ENCODE measurements around the gene ADORA1.

Gene ADORA1

DNA sequence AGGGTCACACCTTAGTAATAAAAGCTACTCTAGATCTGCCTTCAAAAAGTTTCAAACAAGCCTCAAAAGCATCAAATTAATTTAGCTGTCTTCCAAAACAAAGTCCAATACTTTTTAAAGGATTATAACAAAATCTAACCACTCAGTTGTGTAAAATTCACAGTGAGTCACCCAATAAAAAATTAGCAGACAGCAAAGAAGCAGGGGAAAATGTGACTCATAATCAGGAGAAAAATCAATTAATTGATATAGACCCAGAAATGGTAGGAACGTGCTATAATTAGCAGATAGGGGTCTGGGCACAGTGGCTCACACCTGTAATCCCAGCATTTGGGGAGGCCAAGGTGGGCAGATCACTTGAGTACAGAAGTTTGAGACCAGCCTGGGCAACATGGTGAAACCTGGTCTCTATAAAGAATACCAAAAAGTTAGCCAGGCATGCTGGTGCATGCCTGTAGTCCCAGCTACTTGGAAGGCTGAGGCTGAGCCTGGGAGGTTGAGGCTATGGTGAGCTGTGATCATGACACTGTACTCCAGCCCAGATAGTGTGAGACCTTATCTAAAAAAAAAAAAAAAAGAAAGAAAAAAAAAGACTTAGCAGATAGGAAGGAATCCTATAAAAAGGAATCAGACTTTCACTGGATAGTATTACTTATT lies 33.6 kb upstream of the ADORA1 start:
- DNase-seq (ENCODE audit: low read depth in 2 of 2) = no peak

DNA sequence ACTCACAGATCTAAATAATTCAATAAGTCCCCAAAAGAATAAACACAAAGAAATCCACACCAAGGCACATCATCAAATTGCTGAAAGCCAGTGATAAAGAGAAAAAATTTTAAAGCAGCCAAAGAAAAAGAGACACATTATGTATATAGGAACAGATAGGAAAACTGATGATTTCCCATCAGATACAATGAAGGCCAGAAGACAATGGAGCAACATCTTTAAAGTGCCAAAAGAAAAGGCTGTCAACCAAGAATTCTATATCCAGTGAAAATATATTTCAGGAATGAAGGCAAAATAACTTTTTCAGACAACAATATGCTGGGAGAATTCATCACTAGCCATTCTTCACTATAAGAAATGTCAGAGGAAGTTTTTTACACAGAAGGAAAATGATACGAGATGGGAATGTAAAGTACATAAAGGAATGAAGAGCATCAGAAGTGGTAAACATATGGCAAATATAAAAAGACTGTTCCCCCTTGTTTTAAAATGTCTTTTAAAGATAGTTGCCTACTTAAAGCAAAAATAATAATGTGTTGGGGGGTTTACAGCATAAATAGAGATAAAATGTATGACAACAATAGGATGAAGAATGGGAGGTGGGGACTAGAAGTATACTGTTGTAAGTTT lies 32.4 kb upstream of the ADORA1 start:
- DNase-seq (ENCODE audit: low read depth in 2 of 2) = no peak

DNA sequence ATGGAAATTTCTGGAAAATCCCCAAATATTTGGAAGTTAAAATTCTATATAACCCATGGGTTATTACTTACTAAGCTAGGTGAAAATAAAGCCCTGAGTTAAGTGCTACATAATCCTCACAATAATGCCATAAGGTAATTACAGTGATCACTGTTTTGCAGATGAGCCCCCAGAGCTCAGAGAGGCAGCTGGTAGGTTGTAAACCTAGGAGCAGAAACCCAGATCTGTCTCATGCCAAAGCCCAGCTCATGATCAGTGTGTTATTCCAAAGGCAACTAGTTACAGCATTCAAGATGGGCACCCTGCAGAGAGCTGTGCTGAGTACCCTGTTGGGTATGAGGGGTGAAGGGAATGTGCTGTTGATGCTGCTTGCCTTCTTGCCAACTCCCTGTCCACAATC lies 31.0 kb upstream of the ADORA1 start:
- DNase-seq (ENCODE audit: low read depth in 2 of 2) = no peak

DNA sequence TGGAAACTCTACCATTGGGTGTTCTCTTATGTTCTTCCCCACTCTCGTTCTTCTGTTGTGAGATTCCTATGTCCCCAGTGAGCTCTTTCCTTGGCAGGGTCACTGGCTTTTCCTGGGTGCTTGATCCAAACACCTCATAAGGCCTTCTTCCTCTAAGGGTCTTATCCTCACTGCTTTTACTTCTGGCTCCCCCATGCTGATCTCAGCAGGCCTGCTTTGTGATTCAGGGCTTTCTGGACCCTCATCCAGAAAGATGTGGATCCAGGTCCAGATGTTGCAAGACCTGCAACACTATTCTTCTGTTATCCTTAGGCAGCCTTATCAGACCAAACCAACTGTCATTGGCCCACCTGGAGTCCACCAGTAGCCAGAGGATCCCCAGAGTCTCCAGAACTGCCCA lies 30.5 kb upstream of the ADORA1 start:
- DNase-seq (ENCODE audit: low read depth in 2 of 2) = no peak

DNA sequence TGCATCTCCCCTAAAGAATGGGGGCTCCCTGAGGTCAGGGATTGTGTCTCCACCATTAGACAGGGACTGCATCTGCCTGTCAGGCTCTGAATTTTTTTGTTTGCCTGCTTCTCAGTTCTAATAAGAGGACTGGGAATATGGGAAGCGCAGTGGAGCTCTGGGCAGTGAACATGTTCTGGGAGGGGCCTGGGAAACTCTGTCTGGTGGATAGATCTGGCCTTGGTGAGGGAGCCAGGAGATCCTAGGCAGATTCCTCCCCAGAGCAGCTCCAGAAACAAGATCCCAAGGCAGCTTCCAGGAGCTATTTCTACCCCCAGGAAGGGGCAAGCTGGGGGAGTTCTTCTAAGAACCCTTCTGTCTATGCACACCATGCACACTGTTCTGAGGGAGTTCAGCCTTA lies 29.1 kb upstream of the ADORA1 start:
- DNase-seq (ENCODE audit: low read depth in 2 of 2) = no peak

DNA sequence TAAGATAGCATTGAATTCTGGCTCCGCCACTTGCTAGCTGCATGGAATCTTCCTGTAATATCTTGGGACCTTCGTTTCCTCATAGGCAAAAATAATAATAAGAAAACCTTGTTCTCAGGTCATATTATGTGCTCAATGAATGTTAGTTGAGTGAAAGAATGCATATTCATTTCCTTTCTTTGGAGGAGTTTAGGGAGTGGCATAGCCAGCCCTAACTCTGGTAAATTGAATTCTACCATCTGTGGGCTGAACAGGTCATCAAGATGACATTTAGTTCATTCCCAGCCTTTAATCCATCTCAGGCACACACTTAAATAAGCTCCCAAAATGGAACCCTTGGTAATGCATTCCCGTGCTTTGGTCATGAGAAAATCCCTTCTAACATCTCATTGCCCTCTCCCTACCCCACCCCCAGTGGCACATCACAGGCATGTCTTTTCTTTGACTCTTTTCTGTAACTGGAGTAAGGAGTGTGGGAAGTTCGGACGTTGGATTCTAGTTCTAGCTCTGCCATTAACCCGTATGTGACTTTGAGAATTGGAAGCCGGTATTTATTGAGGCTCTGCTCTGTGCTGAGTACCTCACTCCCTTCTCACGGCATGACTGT lies 28.5 kb upstream of the ADORA1 start:
- DNase-seq (ENCODE audit: low read depth in 2 of 2) = no peak

DNA sequence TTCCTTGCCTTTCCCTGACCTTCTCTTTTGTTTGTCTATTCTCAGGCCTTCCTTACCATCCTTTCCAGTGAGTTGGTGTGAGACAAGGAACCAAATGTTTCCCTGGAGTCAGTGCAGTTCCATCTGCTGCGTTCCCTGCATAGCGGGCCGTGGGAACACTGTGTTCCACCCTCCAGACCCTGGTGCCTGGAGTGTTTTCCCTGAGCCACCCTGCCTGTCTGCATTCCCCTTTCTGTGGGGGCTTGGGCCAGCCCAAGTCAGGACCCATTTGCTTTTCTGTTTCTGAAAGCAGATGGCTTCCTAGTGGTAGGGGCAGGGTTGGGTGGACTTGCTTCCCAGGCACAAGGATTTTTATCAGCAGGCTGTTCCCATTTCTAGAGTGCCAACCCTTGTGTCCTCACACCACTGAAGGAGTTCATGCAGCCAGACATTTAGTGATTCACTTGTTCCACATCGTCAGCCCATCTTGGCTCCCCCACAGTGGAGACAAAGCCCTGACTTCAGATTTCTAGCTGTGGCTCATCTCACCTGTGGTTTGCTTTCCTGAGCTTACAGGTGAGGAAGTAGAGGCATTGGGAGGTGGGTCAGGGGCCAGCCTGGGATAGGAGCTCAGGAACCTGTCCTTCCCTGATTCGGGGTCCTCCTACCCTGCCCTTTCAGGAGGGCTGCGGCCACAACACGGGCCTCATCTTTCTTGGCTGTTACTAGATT lies 27.6 kb upstream of the ADORA1 start:
- DNase-seq (ENCODE audit: low read depth in 2 of 2) = no peak

DNA sequence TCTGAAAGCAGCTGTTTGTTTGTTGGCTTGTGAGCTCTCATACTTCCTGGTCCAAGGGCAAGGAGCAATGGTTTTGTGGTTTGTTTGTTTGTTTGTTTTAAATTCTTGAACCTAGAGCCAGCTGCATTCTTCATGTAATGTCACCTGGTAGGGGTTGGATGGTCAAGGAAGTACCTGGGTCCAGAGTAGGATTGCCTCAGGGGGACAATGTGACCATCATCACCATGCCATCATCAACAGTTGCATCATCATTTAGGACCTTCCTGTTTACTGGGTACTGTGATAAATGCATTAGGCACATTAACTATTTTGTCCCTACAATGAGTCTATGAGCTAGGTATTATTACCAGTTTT lies 27.0 kb upstream of the ADORA1 start:
- no peak for DNase-seq (ENCODE audit: low read depth in 2 of 2)

DNA sequence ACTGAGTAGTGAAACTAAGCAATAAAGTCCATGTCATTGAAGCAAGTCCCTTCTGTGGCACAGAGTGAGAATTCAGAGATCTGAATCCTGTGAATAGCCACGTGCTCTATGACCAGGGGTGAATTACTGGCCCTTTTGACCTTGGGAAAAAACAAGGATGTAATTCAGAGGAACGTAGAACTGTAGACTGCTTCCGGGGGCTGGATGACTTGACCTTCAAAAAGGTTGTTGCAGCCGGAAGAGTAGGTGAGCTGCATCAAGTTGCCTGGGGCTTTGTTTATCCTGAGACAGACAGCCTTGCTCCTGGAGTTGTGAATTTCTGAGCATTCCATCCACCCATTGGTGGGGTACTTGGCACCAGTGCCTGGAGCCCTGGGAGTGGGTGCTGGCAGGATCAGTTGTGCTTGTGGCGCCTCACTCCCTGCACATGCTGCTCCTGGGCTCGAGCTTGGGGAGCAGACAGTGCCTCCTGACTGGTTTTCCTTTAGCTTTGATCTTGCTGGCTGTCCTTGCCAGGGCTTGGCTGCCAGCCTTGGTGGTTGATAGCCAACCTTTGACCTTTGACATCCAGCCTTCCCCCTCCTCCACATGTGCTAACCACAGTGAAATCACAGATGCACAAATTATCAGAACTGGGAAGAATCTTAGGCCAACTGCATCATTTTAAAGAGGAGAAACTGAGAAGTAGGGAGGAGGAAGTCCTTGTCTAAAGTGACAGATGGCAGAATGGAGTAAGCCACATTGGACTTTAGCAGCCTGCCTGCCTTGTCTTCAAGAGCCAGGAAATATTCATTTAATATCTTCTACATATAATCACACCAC lies 25.5 kb upstream of the ADORA1 start:
- DNase-seq (ENCODE audit: low read depth in 2 of 2) = no peak

DNA sequence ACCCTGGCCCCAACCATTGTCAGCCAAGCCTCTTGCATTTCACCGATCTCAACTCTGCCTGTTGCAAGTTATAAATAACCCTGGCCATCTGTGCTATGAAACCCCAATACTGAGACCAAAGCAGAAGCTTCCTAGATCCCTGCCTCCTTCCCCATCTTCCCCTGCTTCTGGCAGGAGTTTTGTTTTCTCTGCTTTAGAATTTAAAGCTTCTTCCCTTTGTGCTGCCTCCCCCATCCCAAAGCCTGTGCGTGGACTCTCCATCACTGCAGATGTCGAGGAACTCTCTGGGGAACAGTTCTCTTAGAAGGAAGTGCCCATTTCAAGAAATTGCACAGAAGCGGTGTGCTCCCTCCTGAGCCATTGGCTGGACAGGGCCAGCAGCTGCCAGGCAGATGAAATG lies 24.3 kb upstream of the ADORA1 start:
- no peak for DNase-seq (ENCODE audit: low read depth in 2 of 2)

DNA sequence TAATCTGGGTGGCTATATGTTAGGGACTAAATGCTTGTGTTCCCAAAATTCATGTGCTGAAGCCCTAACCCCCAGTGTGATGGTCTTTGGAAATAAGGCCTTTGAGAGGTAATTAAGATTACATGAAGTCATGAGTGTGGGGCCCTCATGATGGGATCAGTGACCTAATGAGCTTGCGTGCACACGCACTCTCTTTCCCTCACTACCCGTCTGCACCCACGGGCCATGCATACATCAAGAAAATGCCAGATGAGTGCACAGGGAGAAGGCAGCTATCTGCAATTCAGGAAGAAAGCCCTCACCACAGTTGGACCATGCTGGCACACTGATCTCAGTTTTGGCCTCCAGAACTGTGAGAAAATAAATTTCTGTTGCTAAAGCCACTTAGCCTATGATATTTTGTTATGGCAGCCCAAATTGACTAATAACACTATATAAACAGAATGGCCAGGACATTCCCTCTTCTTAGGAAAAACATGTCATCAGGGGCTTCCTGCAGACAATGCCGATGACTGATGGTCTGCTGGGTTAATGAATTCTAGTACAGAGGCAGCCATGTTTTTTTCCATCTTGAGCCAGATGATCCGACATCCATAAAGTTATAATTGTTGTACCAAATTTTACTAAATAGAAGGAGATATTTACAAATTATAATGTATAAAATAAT lies 23.6 kb upstream of the ADORA1 start:
- DNase-seq (ENCODE audit: low read depth in 2 of 2) = no peak

DNA sequence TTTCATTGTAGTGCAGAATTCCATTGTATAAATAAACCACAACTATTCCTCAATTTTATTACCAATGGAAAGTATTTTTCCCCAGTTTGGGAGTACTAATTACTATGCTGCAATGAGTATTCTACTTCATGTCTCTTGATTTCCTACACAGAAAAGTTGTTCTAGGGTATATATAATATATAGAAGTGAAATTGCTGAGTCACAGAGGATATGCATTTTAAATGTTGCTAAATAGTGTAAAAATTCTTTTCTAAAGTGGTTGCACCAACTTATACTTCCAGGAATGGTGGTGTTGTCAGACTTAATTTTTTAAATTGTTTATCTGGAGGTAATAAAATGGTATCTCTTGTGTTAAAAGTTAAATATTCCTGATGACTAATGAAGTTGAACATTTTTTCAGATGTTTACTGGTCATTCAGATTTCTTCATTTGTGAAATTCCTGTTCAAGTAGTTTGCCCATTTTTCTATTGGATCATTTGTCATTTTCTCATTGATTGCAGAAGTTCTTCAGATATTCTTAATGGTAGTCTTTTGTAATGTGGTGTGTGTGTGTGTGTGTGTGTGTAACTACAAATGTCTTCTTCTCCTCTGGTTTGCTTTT lies 22.6 kb upstream of the ADORA1 start:
- no peak for DNase-seq (ENCODE audit: low read depth in 2 of 2)

DNA sequence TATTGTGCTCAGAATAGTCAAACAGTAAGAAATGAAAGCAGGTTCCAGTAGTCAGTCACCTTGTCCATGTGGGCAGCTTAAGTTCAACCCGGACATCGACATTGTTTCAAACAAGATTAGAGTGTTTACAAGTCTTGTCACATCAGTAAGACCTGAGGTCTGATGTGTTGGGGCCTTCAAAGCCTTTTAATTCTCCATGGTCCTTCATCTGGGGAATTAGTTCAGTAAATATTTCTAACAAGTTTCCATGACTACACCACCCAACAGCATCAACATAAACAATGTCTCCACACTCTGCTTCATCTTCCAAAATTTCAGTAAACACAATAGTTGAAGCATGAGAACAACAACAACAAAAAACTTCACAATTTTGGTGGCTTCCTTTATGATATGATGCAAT lies 15.1 kb upstream of the ADORA1 start:
- no peak for DNase-seq (ENCODE audit: low read depth in 2 of 2)

DNA sequence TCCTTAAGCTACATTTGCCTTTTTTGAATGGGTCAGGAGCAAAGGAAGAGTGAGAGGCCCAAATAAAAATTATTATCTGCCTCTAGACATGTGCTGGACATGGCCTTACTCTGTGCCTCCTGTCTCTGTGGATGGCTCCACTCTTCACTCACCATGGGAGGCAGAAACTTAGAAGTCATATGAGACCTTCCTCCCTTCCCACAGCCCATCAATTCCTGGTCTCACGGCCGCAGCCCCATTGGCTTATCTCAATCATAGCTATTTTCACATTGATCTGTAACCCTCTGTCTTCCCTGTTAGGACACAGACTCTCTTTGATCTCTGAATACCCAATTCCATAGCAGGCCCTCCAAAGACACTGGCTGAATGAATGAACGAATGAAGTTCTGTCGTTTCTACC lies 14.2 kb upstream of the ADORA1 start:
- DNase-seq (ENCODE audit: low read depth in 2 of 2) = no peak

DNA sequence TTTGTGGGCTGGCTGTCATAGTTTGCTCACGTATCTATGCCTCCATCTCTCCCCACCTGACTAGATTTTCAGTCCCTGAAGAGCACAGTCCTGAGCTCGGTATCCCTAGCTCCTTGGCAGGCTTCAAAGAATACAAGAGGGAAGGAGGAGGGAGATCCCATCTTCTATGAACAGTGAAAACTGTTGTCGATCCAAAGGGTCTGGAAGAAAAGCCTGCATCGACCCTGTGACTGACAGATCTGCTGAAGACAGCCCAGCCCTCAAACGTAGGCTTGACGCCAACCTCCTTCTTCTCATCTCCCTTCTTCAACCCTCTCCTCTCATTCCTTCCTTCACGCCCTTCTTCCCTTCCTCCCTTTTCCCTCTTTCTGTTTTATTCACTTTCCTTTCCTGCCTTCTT lies 13.3 kb upstream of the ADORA1 start:
- no peak for DNase-seq (ENCODE audit: low read depth in 2 of 2)

DNA sequence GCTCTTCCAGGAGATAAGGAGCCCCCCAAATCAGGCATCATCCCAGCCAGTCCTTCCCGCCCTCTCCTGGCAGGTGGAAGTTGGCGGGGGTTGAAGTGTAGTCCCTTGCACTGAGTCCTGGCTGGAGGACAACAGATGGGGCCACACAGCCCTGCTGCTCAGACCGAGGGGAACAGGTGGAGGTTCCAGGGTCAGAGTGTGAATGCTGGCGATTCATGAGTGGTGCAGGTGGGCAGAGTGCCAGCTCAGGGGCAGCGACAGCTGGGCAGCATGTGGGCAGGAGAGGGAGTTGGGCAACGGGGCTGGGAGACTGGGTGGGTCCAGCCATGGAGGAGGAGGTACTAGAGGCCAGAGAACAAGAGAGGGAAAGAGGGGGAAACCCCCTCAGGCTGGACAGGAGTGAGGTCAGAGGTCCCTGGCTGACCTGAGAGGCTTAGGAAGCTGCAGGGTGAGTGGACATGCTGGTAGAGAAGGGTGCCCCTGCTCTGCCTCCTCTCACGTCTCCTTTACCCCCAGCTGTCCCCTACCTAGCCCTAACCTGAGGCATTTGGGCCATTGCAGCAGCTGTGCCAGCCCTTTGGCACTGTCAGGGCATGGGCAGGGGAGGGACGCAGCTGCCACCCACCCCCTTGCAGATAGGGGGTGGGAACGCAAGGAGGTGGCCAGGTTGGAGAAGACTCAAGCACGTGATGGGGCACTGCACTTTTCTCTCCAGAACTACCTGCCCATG lies 11.3 kb upstream of the ADORA1 start:
- DNase-seq (ENCODE audit: low read depth in 2 of 2) = no peak

DNA sequence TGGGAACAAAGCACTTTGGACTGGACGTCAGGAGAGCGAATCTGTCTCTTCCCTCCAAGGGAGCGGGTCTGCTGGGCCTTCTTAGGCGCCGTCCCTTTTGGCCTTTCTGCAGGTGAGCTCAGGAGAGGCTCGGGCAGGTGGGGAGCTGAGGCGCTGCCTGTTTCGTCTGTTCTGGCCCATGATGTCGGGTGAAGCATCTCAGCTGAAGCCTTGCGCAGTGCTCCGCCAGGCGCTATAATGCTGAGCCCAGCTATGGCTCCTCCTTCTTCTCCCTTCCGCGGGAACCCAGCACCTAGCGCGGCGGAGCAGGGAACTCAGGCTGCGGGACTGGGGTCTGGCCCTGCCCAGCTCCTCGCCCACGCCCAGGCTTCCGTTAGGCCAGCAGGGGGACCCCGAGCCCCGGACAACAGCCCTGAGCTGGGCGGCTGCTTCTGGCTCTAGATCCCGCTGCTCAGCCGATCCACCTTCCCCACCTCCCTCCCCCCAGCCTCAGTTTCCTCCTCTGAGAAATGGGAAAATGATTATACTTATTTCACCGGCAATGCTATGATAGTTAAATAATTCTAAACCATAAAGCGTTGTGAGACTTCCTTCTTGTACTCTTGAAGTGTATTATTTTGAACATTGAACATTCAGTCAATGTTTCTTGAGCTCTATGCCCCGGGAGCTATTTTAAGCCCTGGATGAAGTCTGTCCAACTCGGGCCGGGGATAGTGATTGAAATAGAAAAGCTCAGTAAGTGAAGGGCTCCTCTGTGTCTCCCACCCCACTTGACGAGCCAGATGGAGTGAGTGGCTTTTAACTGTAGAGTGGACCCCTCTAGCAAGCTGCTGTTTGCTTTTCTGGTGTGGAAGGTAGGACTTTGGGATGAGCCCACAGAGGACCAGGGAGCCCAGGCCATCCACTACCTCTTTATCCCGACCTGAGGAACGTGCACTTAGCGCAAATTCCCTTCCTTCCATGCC lies 9.6 kb upstream of the ADORA1 start:
- DNase-seq (ENCODE audit: low read depth in 2 of 2) = peak in 1 of 2 donors; percentile 35

DNA sequence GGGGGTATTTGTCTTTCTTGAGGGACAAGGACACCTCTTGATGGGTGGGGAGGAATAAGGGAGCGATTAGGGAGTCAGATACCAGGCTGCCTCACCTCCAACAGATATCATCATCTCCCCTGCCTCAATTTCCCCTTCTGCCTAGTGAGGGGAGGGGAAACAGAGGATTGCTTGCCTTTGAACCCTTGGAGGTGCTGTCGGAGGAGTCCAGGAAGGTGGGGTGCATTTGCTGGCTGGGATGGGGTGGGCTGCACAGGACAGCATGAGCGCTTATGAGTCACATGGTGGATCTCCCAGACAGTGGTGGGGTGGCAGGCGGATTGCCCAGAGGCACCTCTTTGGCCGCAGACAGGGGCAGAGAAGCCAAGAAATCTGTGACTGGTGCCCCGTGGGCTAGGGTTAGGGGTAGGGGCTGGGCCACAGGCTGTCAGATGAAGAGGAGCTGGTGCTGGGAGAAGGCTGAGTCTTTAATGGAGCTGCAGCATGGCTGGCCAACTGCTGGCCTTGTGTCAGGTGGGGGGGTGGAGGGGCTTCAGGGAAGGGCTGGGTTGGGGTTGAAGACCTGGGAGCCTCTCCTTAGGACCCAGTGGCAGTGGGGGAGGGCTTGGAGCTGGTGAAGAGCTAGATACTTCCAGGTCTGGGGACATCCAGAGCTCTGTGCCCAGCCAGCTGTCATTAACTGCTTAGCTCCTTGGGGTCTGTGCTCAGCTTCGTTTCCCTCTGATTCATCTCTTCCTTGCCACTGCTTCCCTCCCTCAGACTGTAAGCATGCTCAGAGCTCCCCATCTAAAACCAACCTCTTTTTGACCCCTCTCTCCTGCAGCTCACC lies 7.0 kb upstream of the ADORA1 start:
- DNase-seq (ENCODE audit: low read depth in 2 of 2) = no peak

Data from activated CD4-positive, alpha-beta T cell treated with anti-CD3 and anti-CD28 coated beads for 24 hours (primary cell).